ENCODE measurements around the gene EQTN.

DNA sequence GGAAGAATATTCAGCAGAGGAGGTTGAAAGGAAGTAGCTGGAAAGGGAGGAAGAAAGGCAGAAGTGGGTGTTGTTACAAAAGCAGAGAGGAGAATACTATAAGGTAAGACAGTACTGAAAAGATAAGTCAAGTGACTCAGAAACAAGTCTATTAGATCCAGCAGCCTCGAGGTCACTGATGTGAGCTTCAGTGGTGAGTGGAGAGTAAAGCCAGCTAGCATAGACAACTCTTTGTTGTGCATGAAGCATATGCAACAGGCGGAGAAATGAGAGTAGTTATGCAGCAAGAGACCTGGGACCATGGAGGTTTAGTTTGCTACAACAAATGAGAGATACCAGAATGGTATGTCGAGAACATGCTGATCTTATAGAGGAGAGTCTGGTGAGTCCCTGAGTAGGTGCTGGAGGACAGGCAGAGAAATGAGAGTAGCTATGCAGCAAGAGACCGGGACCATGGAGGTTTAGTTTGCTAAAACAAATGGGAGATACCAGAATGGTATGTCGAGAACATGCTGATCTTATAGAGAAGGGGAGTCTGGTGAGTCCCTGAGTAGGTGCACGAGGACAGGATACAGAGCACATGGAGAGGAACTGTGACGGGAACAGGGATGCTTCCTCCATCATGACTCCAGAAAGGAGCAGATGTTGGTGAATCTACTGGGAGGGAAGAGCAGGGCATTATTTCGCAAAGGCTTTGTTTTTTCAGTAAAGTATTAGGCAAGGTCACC is 36.0 kb downstream of the EQTN start:
- TF ChIP-seq, protein P1, sequence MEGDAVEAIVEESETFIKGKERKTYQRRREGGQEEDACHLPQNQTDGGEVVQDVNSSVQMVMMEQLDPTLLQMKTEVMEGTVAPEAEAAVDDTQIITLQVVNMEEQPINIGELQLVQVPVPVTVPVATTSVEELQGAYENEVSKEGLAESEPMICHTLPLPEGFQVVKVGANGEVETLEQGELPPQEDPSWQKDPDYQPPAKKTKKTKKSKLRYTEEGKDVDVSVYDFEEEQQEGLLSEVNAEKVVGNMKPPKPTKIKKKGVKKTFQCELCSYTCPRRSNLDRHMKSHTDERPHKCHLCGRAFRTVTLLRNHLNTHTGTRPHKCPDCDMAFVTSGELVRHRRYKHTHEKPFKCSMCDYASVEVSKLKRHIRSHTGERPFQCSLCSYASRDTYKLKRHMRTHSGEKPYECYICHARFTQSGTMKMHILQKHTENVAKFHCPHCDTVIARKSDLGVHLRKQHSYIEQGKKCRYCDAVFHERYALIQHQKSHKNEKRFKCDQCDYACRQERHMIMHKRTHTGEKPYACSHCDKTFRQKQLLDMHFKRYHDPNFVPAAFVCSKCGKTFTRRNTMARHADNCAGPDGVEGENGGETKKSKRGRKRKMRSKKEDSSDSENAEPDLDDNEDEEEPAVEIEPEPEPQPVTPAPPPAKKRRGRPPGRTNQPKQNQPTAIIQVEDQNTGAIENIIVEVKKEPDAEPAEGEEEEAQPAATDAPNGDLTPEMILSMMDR (IDR thresholded peaks at IDR 0.05; ENCODE audit: insufficient read depth, low read depth, low read length): no peak
- no peak for TF ChIP-seq EZH2 (IDR thresholded peaks at IDR 0.05; ENCODE audit: insufficient read depth, low read length)
